SIG-M5 treated with dmso at 0.1 percent for 504 hours (cell line): ENCODE measurements around the gene ERBB2.
"Not testable (repeated sequence)": the region's sequence is repeated elsewhere in the genome, so short reads cannot be mapped to it uniquely, and the experiment has no call there.

ENCODE experiments used
- DNase-seq: peaks from one replicate; lab custom pipeline; 2025; ENCODE audit not compliant: unreplicated experiment; lab: John Stamatoyannopoulos, UW

Gene ERBB2

GRCh38 chr17:39702901-39703893, 3.3 kb downstream of the ERBB2 start:
- DNase-seq, result no peak

- DNase-seq, result no peak
These were observed 4.0 kb downstream of the ERBB2 start for GRCh38 chr17:39703913-39704312.

- DNase-seq, result no peak
These were observed 5.1 kb downstream of the ERBB2 start for GRCh38 chr17:39704821-39705551.

- DNase-seq, result peak; percentile 28
These were observed 6.0 kb downstream of the ERBB2 start for GRCh38 chr17:39705786-39706348.

- no peak for DNase-seq
These were observed 6.5 kb downstream of the ERBB2 start for GRCh38 chr17:39706383-39706782.

GRCh38 chr17:39706921-39707337, 7.1 kb downstream of the ERBB2 start:
- DNase-seq, result no peak

- no peak for DNase-seq
These were observed 9.6 kb downstream of the ERBB2 start for GRCh38 chr17:39709319-39709997.

GRCh38 chr17:39709998-39710964, 10.4 kb downstream of the ERBB2 start:
- no peak for DNase-seq

- not testable (repeated sequence) for DNase-seq
These were observed 11.2 kb downstream of the ERBB2 start for GRCh38 chr17:39711071-39711470.

GRCh38 chr17:39711851-39712250, 12.0 kb downstream of the ERBB2 start:
- DNase-seq, result no peak

- DNase-seq, result no peak
These were observed 14.4 kb downstream of the ERBB2 start for GRCh38 chr17:39714234-39714633.

- no peak for DNase-seq
These were observed 15.7 kb downstream of the ERBB2 start for GRCh38 chr17:39715375-39716072.

- no peak for DNase-seq
These were observed 16.4 kb downstream of the ERBB2 start for GRCh38 chr17:39716073-39716818.

- no peak for DNase-seq
These were observed 17.1 kb downstream of the ERBB2 start for GRCh38 chr17:39716879-39717536.

GRCh38 chr17:39717660-39718059, 17.8 kb downstream of the ERBB2 start:
- DNase-seq, result no peak

- no peak for DNase-seq
These were observed 19.9 kb downstream of the ERBB2 start for GRCh38 chr17:39719563-39720355.

- no peak for DNase-seq
These were observed 22.2 kb downstream of the ERBB2 start for GRCh38 chr17:39722104-39722503.
